ENCODE results near the gene PAPLN. TPM values are rescaled to one million over a fixed set of nuclear protein-coding genes. Genes with fewer than 3 reads are reported as not detected.

Gene PAPLN
- total RNA-seq, 4 donors from 2014 or later, result 8.1 to 27.2 (median 12.7) TPM

DNA sequence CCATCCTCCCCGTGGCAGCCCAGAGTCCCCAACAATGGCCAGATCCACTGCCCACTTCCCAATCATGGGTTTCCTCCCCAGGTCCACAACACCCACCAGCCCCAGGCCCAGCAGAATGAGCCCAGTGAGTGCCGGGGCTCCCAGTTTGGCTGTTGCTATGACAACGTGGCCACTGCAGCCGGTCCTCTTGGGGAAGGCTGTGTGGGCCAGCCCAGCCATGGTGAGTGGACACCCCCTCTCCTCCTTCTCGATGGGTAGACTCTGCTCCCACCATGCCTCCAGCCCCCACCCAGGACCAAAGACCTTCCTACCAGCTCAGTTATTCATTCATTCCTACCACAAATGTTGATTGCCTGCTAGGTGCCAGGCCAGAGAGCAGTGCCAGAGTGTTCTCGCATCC is 23.8 kb downstream of the PAPLN start:
- no peak overlapping the region for H3K27ac ChIP-seq
- H3K36me3 ChIP-seq, result no peaks in the 10 kb centered on the region
- H3K27me3 ChIP-seq, result no peaks in the 10 kb centered on the region
- H3K9me3 ChIP-seq, result no peaks in the 10 kb centered on the region
- no peak for DNase-seq
- no peaks in the 10 kb centered on the region for H3K4me1 ChIP-seq
- H3K4me3 ChIP-seq, result no peak overlapping the region
- TF ChIP-seq POLR2A (IDR thresholded peaks at IDR 0.05) (no peak), CTCF (IDR thresholded peaks at IDR 0.05) (no peak)

GRCh38 chr14:73261520-73262426 is 24.5 kb downstream of the PAPLN start:
- TF ChIP-seq POLR2A (IDR thresholded peaks at IDR 0.05) (no peak), CTCF (IDR thresholded peaks at IDR 0.05) (no peak)
- Histone ChIP-seq H3K4me1 (no peaks in the 10 kb centered on the region), H3K27ac (no peak overlapping the region), H3K36me3 (no peaks in the 10 kb centered on the region), H3K4me3 (no peak overlapping the region), H3K9me3 (no peaks in the 10 kb centered on the region), H3K27me3 (no peaks in the 10 kb centered on the region)
- no peak for DNase-seq

DNA sequence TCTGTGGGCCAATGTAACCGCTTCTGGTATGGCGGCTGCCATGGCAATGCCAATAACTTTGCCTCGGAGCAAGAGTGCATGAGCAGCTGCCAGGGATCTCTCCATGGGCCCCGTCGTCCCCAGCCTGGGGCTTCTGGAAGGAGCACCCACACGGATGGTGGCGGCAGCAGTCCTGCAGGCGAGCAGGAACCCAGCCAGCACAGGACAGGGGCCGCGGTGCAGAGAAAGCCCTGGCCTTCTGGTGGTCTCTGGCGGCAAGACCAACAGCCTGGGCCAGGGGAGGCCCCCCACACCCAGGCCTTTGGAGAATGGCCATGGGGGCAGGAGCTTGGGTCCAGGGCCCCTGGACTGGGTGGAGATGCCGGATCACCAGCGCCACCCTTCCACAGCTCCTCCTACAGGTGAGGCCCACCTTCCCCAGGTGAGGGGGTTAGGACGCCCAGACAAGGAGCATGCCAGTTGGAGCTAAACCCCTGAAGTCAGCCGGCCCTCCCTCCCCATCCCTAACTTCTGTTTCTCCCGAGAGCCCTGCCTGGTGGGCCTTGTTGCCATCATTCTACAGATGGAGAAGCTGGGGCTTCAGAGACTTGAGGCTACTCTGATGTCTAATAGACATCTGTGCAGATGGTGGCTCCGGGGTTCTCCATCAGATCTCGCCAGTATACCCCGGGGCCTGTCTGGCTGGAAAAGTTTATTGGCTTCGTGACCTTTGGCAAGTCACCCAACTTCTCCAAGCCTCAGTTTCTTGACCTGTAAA is 25.3 kb downstream of the PAPLN start:
- no peak for TF ChIP-seq CTCF (IDR thresholded peaks at IDR 0.05)
- no peak for TF ChIP-seq POLR2A (IDR thresholded peaks at IDR 0.05)

DNA sequence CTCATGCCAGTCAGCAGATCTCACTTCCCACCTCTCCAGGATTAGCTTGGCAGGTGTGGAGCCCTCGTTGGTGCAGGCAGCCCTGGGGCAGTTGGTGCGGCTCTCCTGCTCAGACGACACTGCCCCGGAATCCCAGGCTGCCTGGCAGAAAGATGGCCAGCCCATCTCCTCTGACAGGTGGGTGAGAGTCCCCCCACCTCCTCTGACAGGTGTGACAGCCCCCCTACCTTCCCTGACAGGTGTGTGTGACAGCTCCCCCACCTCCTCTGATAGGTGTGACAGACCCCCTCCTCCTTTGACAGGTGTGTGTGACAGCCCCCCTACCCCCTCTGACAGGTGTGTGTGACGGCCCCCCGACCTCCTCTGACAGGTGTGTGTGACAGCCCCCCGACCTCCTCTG is 26.3 kb downstream of the PAPLN start:
- TF ChIP-seq CTCF (IDR thresholded peaks at IDR 0.05) (no peak), POLR2A (IDR thresholded peaks at IDR 0.05) (no peak)
- Histone ChIP-seq H3K4me1 (no peaks in the 10 kb centered on the region), H3K4me3 (no peak overlapping the region), H3K27me3 (no peaks in the 10 kb centered on the region), H3K9me3 (no peaks in the 10 kb centered on the region), H3K27ac (no peak overlapping the region), H3K36me3 (no peaks in the 10 kb centered on the region)
- DNase-seq, result no peak

More for the DNA sequence above, 25.3 kb downstream of the PAPLN start:
- Histone ChIP-seq H3K36me3 (no peaks in the 10 kb centered on the region), H3K27ac (no peak overlapping the region), H3K4me3 (no peak overlapping the region), H3K9me3 (no peaks in the 10 kb centered on the region), H3K27me3 (no peaks in the 10 kb centered on the region), H3K4me1 (no peaks in the 10 kb centered on the region)
- DNase-seq, result peak in 1 of 3 donors; percentile 33

DNA sequence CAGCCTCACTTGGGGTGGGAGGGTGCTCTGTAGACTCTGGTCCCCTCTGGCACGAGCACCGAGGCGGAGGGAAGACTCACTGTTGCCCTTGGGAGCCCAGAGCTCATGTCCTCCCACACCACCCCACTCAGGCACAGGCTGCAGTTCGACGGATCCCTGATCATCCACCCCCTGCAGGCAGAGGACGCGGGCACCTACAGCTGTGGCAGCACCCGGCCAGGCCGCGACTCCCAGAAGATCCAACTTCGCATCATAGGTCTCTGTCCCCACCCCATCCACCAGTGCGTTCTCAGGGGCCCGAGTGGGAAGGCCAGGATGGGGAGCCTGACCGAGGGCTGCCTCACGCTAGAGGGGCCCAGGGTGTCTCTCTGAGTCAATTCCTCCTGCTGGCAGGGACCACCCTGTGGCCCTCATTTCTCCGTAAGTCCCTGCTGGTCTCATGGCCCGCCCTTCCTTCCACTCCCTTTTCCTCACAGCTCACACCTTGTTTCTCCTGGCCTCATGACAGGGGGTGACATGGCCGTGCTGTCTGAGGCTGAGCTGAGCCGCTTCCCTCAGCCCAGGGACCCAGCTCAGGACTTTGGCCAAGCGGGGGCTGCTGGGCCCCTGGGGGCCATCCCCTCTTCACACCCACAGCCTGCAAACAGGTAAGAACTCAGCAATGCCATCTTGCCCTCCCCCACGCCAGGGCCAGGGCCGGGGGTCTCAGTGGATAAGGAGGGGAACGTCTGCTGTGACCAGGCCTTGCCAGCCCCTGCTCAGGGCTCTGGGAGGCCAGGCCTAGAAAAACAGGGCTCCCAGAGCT is 27.0 kb downstream of the PAPLN start:
- Histone ChIP-seq H3K9me3 (no peaks in the 10 kb centered on the region), H3K36me3 (no peaks in the 10 kb centered on the region), H3K27me3 (no peaks in the 10 kb centered on the region), H3K4me3 (no peak overlapping the region), H3K4me1 (no peaks in the 10 kb centered on the region), H3K27ac (no peak overlapping the region)
- TF ChIP-seq POLR2A (IDR thresholded peaks at IDR 0.05), result no peak
- no peak for TF ChIP-seq CTCF (IDR thresholded peaks at IDR 0.05)
- peak in 1 of 3 donors; percentile 41 for DNase-seq
